NCI-H2029 treated with DMSO at 0.1 percent for 48 hours (cell line): ENCODE results near the gene CATSPER4.

Experiments
- DNase-seq: peaks from one replicate; lab custom pipeline; 2025; lab: John Stamatoyannopoulos, UW

The CATSPER4 gene

DNA sequence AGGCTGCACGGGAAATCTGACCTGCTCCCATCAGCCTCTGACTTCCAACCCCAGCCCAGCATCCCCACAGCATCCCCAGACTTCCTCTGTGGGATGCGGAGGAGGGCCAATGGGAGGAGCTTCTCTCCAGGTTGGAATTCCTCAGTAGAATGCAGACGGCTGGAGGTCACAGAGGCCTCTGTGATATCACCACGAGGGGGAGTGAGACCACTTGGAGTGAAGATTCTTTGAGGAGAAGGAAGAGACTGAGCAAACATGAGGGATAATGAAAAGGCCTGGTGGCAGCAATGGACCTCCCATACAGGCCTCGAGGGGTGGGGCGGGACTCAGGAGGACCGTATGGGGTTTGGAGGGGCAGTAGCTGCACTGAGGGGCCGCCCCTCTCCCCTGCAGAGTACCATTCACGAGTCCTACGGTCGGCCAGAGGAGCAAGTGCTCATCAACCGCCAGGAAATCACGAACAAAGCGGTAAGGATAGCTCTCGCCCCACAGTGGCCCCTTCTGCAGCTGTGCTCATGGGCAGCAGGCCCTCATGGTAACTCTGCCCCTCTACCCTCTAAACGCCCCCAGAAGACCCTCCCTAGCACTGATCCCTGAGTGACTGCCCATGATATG is at the start of gene CATSPER4:
Gene CATSPER4 (plus strand): TSS at position 230 of the 615 bp plus-strand sequence. CDS start 26 bp downstream, at position 256.
- no peak for DNase-seq

DNA sequence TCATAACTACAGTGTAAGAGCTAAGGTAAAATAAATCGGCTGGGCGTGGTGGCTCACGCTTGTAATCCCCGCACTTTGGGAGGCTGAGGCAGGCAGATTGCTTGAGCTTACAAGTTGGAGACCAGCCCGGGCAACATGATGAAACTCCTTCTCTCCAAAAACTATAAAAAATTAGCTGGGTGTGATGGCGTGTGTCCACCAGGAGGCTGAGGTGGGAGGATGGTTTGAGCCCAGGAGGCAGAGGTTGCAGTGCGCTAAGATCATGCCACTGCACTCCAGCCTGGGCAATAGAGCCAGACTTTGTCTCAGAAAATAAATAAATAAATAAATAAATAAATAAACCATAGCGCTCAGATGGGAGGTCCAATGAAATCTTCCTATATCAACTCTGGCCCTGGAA is 48.2 kb upstream of the CATSPER4 start:
- no peak for DNase-seq

DNA sequence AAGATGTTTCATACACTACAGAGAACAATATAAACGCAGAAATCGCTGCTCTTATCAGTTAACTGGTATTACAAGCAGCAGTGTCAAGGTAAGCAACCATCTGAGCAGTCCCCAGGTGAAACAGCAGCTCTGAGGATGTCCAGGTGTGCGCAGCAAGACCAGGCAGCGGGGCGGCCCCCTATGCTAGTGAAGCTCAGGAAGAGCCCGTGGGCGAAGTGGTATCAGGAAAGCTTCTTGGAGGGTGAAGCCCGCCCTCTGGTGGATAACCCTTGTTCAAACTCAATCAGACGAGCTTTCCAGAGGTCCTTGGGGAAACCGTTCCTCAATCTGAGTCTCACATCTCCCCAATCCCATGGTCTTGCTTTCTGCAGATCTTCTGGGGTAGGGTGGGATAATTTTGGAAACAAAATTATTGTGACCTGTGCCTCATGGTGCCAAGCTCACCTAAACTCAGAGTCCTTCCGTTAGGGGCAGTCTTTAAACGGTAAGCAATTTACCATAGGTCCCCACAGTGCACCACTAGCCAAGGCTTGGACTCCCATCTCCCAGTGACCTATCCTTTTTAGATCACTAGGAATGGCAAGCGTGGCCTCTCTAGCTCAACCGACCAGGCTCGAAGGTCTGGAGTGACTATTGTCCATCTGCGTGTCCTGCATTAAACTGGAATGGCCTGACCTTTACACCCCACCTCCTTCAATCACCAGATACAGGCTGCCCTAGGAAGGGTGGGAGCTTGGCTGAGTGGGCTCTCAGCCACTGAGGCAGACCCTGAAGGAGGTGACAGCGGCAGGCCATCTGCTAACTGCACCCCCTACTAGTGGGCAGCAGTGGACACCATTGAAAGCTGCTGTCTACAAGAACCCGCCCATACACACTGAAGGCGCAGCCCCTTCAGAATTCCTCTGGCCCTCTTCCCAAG is 45.1 kb upstream of the CATSPER4 start:
- DNase-seq: peak; percentile 74

DNA sequence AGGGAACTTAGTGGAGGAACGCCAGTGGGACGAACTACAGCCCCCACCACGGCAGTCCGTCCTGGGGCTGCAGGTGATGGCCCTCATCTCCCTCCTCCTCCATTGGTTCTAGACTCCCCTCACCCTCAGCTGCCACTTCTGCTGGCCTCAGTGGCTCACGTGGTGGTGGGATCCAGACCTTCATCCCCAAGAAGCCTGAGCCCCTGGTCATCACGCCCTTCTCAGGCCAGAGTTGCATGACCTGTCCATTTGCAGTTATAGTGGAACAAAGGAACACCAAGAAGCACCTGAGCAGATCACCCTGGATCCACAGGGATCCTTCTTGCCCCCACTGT is 44.5 kb upstream of the CATSPER4 start:
- no peak for DNase-seq

DNA sequence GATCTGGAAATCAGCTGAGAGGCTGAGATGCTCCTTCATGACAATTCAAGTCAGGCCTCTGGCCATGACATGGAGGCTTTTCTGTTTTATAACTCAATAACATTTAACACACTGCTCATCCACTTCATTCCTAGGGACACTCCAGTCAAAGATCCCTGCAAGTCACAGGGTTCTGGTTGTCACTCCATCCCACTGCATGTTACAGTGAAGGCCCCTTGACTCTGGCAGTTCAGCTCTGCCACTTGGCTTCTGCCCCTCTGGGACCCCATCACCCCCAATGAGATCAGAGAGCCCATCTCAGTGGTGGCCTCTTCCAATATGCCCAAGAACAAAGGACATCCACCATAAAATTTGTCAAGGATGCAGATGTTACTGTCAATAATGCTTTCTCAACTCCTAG is 41.5 kb upstream of the CATSPER4 start:
- no peak for DNase-seq

DNA sequence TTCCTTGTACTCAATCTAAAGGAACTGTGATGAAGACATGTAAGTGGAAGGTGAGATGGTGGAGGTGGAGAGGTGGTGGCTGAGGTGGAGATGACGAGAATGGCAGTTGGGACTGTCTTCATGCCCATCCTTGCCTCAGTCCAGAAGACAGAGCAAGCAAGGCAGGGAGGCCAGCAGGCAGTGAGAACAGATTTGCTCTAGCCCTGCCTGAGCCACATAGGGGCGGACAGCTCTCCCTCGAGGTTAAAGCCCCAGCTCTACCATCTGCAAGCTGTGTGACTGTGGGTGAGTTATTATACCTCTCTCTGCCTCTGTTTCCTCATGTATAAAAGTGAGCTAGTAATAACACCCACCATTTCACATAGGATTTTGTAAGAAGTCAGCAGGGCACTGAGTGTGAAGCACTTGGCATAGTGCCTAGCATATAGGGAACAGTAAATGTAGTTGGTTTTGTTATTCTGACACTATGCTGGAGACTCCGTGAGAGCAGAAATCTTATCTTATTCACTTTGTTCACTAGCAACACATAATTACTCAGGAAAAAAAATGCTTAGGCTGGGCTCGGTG is 36.4 kb upstream of the CATSPER4 start:
- no peak for DNase-seq

DNA sequence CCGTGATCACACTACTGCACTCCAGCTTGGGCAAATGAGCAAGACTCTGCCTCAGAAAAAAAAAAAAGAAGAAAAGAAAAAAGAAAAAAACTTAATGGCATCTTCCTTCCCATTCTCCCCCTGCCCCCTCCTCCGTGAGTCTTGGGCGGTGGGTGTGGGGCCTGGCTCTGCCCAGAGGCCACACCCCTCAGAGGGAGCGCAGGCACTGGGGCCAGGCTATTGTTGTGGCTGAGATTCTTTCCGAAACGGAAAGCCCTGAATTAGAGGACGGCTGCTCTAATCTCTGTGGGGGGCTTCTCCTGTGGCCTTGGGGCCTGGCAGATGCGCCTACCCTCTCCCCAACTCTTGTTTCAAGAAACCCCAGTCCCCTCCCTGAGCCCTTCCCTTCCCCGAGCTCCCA is 35.7 kb upstream of the CATSPER4 start:
- DNase-seq: no peak

DNA sequence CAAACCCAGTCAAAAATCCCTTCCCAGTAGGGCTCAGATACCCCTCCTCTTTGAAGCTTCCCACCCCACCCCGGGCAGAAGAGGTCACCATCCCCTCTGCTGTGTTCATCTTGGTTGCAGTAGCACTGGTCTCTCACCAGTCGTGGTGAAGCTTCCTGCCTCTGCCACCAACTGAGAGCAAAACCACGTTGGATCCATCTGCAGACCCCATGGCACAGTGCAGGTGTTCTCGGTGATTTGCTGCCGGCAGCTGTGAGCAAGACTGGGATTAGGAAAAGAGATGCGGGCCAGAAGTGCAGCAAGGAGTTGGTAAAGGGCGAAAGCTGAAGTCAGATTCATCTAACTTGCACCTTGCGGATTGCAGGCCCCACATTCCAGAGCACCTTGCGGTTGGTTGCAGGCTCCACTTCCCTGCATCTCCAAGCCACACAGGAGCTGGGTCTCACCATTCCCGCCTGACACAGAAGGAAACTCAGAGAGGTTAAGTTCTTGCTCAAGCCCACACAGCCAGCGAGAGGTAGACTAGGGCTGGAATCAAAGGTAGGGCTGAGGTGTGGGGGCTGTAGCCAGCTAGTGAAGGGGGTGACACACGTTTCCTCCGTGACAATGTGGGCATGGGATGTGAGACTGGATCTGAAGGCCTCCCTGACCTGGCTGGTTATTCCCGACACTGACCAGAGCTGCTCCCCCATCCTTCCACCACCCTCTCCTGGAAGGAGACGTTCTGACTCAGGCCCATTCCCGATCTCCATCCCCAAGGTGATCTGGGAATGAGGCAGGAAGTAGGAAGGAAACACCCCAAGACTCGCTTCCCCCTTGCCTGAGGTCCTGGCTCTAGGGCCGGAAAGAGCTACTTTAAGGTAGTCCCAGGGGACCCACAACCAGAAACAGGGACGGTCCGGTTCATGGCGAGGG is 34.8 kb upstream of the CATSPER4 start:
- DNase-seq: no peak

DNA sequence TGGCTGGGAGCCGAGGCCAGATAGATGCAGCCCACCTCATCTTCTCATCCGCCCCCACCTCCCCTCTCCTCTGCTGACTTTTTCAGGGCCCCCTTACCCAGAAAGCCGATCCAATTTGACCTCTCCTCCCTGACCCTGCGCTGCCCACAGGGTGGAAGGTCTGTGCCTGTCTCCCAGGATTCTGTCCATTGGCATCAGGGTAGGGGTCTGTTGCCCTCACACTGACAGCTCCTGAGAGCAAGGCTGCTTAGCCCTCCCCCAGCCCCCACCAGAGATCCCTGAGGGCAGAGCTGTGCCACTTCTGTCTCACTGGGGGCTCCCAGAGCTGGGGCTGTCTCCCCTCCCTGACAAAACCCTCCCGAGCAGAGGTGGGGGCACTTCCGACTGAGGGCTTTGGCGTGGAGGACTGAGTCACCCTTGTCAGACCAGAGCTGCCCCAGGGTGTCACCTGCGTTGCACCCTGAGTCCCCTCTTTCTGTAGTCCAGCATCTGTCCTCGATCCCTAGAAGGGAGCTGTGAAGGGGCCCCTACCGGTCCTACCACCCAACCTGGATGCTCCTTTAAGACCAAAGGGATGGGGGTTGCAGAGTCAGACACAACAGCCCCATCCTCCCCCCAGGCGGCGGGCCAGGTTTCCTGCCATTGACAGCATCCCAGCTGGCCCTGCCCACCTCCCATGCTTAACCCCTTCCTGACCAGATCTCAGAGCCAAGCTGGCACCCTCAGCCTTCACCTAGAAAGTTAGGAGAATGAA is 33.9 kb upstream of the CATSPER4 start:
- no peak for DNase-seq

DNA sequence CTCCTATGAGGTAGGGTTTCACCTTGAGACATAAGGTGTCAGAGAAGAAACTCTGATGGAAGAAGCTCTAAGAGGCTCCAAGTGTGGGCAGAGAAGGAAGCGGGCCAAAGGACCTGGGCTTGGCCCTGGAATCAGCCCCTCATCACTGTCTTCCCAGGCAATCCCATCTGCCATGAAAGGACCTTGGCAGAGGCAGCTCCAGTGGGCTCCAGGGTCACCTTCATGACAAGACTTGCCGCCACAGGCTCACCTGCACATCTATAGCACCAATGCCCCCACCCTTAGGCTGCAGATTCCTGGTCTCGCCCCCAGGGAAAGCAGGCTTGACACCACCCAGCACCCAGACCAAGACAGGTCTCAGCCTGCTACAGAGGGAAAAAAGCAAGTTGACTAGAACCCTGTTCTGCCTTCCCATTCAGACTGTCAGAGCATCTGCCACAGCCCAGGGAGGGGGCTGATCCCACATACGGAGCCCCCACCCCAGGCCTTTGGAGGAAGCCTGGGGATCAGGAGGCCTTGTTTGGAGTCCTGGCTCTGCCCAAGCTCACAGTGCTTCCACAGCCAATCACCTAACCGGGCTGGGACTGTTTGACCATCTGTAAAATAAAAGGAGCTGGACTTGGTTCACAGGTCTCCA is 32.0 kb upstream of the CATSPER4 start:
- no peak for DNase-seq

DNA sequence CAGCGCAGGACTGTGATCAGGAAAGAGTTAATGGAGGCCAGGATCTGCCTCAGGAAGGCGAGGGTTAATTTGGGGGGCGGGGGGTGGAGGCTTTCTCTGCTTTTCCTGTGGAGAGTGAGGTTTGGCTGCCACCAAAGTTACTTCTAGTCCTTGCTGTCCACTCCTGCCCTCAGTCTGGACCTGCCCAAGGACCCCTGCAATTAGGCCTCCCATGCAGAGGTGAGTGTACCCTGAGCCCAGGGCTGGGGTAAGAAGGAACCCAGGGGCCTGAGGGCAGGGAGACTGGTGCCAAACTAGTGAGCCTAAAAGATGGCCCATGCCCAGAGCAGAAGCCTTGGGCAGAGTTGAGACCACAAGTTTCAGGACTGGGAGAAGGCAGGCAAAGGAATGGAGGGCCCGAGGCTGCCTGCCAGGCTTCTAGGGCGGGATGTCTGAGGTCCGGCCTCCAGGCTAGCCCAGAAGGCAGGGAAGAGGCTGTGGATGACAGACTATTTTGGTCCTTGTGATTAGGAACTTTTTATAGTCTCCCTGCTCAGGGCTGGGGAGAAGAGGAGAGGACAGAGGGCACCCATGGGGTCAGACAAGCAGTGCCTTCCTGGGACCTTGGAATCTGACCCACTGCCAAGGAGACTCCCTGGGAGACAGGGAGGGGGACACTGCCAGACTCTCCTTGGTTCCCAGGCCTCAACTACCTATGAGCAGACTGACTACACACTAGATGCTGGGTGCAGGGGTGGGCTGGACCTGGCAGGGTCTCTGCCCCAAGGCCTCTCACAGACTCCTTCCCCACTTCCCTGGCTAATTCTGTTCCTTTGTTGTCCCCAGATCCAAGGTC is 31.3 kb upstream of the CATSPER4 start, which contains the start of gene FAM110D:
Gene FAM110D (plus strand): TSS at position 172 of the 835 bp plus-strand sequence. CDS start 2,213 bp downstream, outside the sequence.
- no peak for DNase-seq

DNA sequence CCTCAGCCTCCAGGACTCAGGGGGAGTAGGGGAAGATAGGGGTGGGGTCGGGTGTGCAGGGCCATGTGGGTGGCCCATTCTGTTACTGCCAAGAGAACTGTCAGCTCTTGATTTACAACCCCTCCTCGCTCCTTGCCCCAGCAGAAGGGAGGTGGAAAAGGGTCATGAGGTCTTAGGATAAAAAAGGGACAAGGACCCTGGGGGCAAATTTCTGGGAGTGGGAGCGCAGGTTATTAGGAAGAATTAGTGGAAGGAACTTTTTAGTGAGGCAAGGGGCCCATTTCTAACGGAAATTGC is 30.7 kb upstream of the CATSPER4 start:
- no peak for DNase-seq

DNA sequence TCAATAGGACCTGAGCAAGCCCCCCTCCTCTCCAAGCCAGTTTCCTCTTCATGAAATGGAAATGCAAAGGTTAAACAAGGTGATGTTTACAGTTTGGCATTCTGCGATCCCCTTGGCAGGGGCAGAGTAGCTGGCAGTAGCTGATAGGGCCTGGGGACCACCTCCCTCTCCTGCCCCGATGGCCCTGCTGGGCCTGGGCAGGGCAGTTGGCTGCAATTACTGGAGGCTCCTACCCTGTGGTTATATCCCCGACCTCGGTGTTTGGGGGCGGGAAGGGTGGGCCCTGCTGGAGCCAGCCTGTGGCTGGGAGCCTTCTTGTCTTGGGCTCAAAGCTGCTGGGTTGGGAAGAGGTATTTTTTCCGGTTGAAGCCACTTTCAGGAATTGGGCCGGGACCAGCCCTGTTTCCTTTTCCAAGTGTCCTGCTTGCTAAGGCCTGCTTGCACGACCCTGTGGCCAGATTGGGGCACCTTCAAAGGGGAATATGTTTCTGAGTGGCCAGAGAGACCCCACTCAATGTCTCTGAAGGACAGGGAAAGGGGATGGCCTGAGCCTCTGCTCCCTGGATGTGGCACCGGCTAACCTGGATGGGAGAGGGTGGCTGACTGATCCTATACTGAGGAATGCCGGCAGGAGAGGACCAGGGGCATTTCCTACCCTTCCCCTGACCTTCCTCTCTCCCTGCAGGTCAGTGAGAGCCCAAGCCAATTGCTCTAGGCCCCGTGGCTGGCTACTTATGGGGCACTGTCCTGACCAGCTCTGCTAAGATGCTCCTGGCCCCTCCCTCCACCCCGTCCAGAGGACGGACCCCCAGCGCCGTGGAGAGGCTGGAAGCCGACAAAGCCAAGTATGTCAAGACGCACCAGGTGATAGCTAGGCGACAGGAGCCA is 29.6 kb upstream of the CATSPER4 start:
- no peak for DNase-seq

DNA sequence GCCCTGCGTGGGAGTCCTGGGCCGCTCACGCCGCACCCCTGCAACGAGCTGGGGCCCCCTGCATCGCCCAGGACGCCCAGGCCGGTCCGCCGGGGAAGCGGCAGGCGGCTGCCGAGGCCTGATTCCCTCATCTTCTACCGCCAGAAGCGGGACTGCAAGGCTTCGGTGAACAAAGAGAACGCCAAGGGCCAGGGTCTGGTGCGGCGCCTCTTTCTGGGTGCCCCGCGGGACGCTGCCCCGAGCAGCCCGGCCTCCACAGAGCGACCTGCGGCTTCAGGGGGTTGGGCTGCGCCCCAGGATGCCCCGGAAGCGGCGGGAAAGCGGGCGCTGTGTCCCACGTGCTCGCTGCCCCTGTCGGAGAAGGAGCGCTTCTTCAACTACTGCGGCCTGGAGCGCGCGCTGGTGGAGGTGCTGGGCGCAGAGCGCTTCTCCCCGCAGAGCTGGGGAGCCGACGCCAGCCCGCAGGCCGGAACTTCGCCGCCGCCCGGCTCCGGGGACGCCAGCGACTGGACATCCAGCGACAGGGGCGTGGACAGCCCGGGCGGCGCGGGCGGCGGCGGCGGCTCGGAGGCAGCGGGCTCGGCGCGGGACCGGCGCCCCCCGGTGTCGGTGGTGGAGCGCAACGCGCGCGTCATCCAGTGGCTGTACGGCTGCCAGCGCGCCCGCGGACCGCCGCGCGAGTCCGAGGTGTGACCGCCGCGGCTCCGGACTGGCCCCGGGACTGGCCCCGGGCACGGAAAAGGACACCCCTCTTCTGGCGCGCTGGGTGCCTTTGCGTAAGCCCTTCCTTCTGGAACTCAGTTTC is 28.8 kb upstream of the CATSPER4 start:
- DNase-seq: no peak

DNA sequence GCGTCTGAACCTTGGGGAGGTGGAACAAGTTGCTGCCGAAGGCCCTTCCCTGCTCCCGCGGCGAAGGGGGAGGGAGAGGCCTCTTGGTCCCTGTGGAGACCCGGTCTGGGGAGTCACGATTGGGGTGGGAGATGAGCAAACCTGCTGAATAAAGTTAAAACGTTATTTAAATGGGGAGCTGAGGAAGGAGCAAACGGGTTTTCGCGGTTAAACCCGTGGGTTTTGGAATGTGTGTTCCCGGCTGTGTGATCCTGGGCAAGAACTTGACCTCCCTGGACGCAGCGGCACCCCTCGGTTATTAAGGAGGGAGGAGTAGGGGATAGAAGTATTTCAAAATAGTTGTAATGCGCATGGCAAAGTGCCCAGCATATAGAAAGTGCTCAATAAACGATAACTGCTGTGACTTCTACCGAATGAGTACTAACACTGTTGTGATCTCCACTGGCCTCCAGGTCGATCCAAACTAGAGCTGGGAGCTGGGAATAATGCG is 28.1 kb upstream of the CATSPER4 start:
- no peak for DNase-seq

DNA sequence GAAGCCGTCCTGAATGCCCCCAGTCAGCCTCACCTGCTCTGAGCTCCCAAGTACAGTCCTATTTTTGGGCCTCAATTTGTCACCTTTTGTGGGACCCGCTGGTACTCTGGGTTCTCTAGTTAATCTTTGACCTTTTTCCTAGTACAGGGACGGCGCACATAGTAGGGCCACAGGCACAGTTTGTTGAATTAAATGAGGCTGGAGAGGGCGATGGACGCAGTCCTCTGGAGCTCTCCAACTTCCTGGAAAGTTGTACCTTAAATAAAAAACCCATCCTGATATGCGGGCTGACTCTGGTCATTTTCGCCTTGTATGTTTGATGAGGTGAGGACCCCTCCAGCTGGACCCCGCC is 26.7 kb upstream of the CATSPER4 start:
- no peak for DNase-seq

DNA sequence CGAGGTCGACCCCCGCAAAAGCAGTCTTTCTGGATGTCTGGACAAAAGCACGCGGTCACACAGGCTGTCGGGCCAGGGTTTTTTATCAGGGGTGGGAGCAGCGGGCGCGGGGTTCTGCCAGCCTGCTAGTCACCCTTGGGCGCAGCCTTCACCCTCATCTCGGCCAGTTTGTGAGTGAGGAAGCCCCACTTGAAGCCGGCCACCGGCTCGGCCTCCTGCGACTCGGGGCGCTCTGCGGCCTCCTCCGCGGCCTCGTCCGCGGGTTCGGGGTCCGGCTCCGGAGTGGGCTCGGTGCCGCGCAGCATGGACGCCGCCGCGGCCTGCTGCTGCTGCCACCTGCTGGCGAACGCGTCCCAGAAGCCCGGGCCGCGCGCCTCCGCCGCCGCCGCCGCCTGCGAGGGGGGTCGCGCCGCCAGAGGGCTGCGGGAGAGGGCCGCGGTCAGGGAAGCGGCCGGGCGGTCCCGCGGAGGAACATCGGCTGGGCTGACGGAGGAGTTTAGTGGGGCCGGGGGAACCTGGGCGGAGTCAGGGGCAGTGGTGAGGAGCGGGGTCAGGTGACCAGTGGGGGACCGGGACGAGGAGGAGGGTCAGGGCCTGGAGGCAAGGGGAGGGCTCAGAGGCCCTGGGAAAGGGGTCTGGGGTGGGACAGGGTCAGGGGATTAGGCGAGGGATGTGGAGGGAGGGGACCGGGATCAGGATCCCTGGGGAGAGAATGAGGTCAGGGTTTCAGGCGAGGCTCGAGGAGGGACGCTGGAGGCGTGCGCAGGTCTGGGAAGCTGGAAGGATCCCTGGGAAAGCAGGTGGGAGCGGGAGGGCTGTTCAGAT is 26.2 kb upstream of the CATSPER4 start:
- DNase-seq: no peak
